Measurements from ENCODE around the gene HABP4.
A peak's percentile ranks its signal among the peaks of the same experiment; 100 is the strongest.

Gene HABP4

GRCh38 chr9:96441798-96442445 lies 8.0 kb upstream of the HABP4 start:
- no peaks in the 10 kb centered on the region for H3K79me2 ChIP-seq (ENCODE audit: insufficient read depth, low read length)

GRCh38 chr9:96442491-96442890 lies 7.5 kb upstream of the HABP4 start:
- Histone ChIP-seq H3K79me2 (ENCODE audit: insufficient read depth, low read length) (no peaks in the 10 kb centered on the region), H3K9ac (ENCODE audit: low read length) (no peak overlapping the region), H3F3A (ENCODE audit: insufficient read depth, low read length) (no peaks in the 10 kb centered on the region), H3K4me1 (ENCODE audit: insufficient read depth, low read length, severe bottlenecking) (no peaks in the 10 kb centered on the region), H3K27ac (ENCODE audit: low read depth, low read length, poor library complexity, severe bottlenecking) (no peak overlapping the region), H3K9me2 (ENCODE audit: low read depth, low read length) (no peaks in the 10 kb centered on the region), H3K36me3 (ENCODE audit: insufficient read depth, low read length) (no peaks in the 10 kb centered on the region), H3K4me2 (ENCODE audit: low read length) (no peak overlapping the region), H3K9me3 (ENCODE audit: low read length) (0 out of 2 replicates have a peak, but pooled peaks cover 2% of the 10 kb centered on the region), H3K27me3 (ENCODE audit: insufficient read depth, low read length) (no peaks in the 10 kb centered on the region), H2AFZ (ENCODE audit: low read length) (no peak overlapping the region), H3K4me3 (ENCODE audit: low read depth, low read length, poor library complexity, severe bottlenecking) (no peak overlapping the region), H4K20me1 (ENCODE audit: insufficient read depth, low read length) (no peaks in the 10 kb centered on the region)
- no peak for TF ChIP-seq CTCF (IDR thresholded peaks at IDR 0.05; ENCODE audit: low read length)
- TF ChIP-seq EZH2 (IDR thresholded peaks at IDR 0.05; ENCODE audit: borderline replicate concordance, low read length): no peak

More at GRCh38 chr9:96441798-96442445, 8.0 kb upstream of the HABP4 start:
- no peak for TF ChIP-seq EZH2 (IDR thresholded peaks at IDR 0.05; ENCODE audit: borderline replicate concordance, low read length)
- TF ChIP-seq CTCF (IDR thresholded peaks at IDR 0.05; ENCODE audit: low read length): peak; percentile 66
- Histone ChIP-seq H3K36me3 (ENCODE audit: insufficient read depth, low read length) (no peaks in the 10 kb centered on the region), H3K9ac (ENCODE audit: low read length) (no peak overlapping the region), H4K20me1 (ENCODE audit: insufficient read depth, low read length) (no peaks in the 10 kb centered on the region), H3F3A (ENCODE audit: insufficient read depth, low read length) (no peaks in the 10 kb centered on the region), H3K4me2 (ENCODE audit: low read length) (no peak overlapping the region), H3K27me3 (ENCODE audit: insufficient read depth, low read length) (no peaks in the 10 kb centered on the region), H3K9me2 (ENCODE audit: low read depth, low read length) (no peaks in the 10 kb centered on the region), H3K4me3 (ENCODE audit: low read depth, low read length, poor library complexity, severe bottlenecking) (no peak overlapping the region), H3K4me1 (ENCODE audit: insufficient read depth, low read length, severe bottlenecking) (no peaks in the 10 kb centered on the region), H2AFZ (ENCODE audit: low read length) (no peak overlapping the region), H3K27ac (ENCODE audit: low read depth, low read length, poor library complexity, severe bottlenecking) (no peak overlapping the region), H3K9me3 (ENCODE audit: low read length) (0 out of 2 replicates have a peak, but pooled peaks cover 2% of the 10 kb centered on the region)

DNA sequence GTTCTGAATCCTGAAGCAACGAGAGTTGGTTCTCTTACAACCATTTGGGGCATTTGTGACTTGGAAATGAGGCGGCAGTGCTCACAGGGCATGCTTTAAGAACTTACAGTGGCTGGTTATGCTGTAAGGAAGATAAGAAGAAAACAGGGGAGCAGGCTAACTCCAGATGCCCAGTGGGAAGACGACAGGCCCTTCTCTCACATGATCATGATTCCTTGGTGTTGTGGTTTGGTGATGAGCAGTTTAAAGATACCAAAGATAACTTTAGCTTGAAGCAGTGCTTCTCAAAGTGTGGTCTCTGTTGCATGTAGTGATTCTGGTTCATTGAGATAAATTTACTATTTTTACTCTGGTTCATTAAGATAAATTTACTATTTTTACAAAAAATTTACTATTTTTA lies 2.6 kb upstream of the HABP4 start:
- no peak overlapping the region for H3K9ac ChIP-seq (ENCODE audit: low read length)
- no peaks in the 10 kb centered on the region for H3F3A ChIP-seq (ENCODE audit: insufficient read depth, low read length)
- H3K79me2 ChIP-seq (ENCODE audit: insufficient read depth, low read length): no peaks in the 10 kb centered on the region
- H3K27me3 ChIP-seq (ENCODE audit: insufficient read depth, low read length): peaks cover 3% of the 10 kb centered on the region; the same call in 1 of the 2 replicates
- no peaks in the 10 kb centered on the region for H3K9me2 ChIP-seq (ENCODE audit: low read depth, low read length)
- no peaks in the 10 kb centered on the region for H3K36me3 ChIP-seq (ENCODE audit: insufficient read depth, low read length)
- no peak overlapping the region for H2AFZ ChIP-seq (ENCODE audit: low read length)
- H3K4me3 ChIP-seq (ENCODE audit: low read depth, low read length, poor library complexity, severe bottlenecking): no peak overlapping the region
- TF ChIP-seq EZH2 (IDR thresholded peaks at IDR 0.05; ENCODE audit: borderline replicate concordance, low read length) (no peak), CTCF (IDR thresholded peaks at IDR 0.05; ENCODE audit: low read length) (no peak)
- no peak overlapping the region for H3K4me2 ChIP-seq (ENCODE audit: low read length)
- no peaks in the 10 kb centered on the region for H4K20me1 ChIP-seq (ENCODE audit: insufficient read depth, low read length)
- H3K9me3 ChIP-seq (ENCODE audit: low read length): no peaks in the 10 kb centered on the region
- peaks cover 16% of the 10 kb centered on the region for H3K4me1 ChIP-seq (ENCODE audit: insufficient read depth, low read length, severe bottlenecking)
- no peak overlapping the region for H3K27ac ChIP-seq (ENCODE audit: low read depth, low read length, poor library complexity, severe bottlenecking)
